HepG2 (cell line): ENCODE measurements around the gene ARGLU1. TPM values are rescaled to one million over a fixed set of nuclear protein-coding genes. Genes with fewer than 3 reads are reported as not detected.

Experiments
- ATAC-seq: fragments of 200-7000 bp; cut with Tn5 transposase; 3 replicates; pipeline ENCODE4 v1.9.1; 2020; ENCODE audit warnings: mild to moderate bottlenecking, moderate library complexity
- BruUV-seq: library from RNA; stranded (reverse); fragments of 400-500 nt; replicated peaks from 2 replicates; lab custom pipeline; 2021; lab: Mats Ljungman, UMichigan
- CTCF ChIA-PET: fragments of 300-600 bp; formaldehyde crosslinking; extraction: SDS; loops from one replicate; lab custom pipeline; 2021; ENCODE audit warnings: low total read pairs, inconsistent platforms, low intra/inter-chr PET ratio; lab: Yijun Ruan, JAX
- POLR2A ChIA-PET: fragments of 350-600 bp; sonication (Branson Sonifier 250); formaldehyde crosslinking; loops from one replicate; lab custom pipeline; 2020; ENCODE audit warnings: antibody characterized with exemption, inconsistent platforms; lab: Yijun Ruan, JAX
- DNase-seq: peaks from one replicate; pipeline ENCODE4 v3.0.0-alpha.2; 2015; ENCODE audit warnings: low spot score
- FAIRE-seq: peaks from 3 replicates; lab custom pipeline; 2011; peaks lifted over from hg19 to GRCh38; lab: Jason Lieb, UNC
- H2AFZ ChIP-seq: one replicate; pipeline ENCODE4 v1.6.1; 2011; ENCODE audit warnings: low read length, inconsistent platforms
- H3K27ac ChIP-seq: fragments of 300-600 bp; 3 replicates; pipeline ENCODE4 v1.8.0; 2011; ENCODE audit warnings: mixed run types, mild to moderate bottlenecking, mixed read lengths, low read length, inconsistent platforms; ENCODE audit not compliant: insufficient read depth; ENCODE audit errors: extremely low read length
- H3K27me3 ChIP-seq, 2 experiments: fragments of 200-600 bp in 1 of 2; 2 replicates in 1 of 2; 3 replicates in 1 of 2; pipeline versions ENCODE4 v1.6.0 to v1.8.0; 2011; ENCODE audit warnings: low read length in 2 of 2, mild to moderate bottlenecking in 2 of 2, moderate library complexity in 2 of 2, inconsistent platforms in 1 of 2; ENCODE audit not compliant: insufficient read depth in 2 of 2, control insufficient read depth in 1 of 2
- H3K36me3 ChIP-seq, 2 experiments: fragments of 200-600 bp in 1 of 2; replicated peaks in 1 of 2; 2 replicates in 1 of 2; 3 replicates in 1 of 2; pipeline versions ENCODE4 v1.5.1 to v1.8.0; 2011; ENCODE audit warnings: low read length in 2 of 2, inconsistent platforms in 1 of 2; ENCODE audit not compliant: insufficient read depth in 2 of 2, control insufficient read depth in 1 of 2
- H3K4me1 ChIP-seq: 2 replicates; pipeline ENCODE4 v1.5.1; 2012; ENCODE audit warnings: low read length, inconsistent platforms; ENCODE audit not compliant: insufficient read depth
- H3K4me2 ChIP-seq: 2 replicates; pipeline ENCODE4 v1.6.0; 2011; ENCODE audit warnings: low read depth, low read length, inconsistent platforms
- H3K4me3 ChIP-seq, 3 experiments: fragments of 200-600 bp in 1 of 3; sonication (generic), shearing (Covaris generic) in 1 of 3; replicated peaks in 1 of 3; 2 replicates each; pipeline ENCODE4 v1.5.1; 2011 to 2016; ENCODE audit warnings: low read length in 3 of 3, inconsistent platforms in 2 of 3, low read depth in 2 of 3, mild to moderate bottlenecking in 2 of 3, control low read depth in 1 of 3, mixed read lengths in 1 of 3; ENCODE audit not compliant: insufficient read depth in 1 of 3
- H3K79me2 ChIP-seq: one replicate; pipeline ENCODE4 v1.6.1; 2011; ENCODE audit warnings: low read length, inconsistent platforms; ENCODE audit not compliant: insufficient read depth
- H3K9ac ChIP-seq: 2 replicates; pipeline ENCODE4 v1.6.0; 2011; ENCODE audit warnings: mild to moderate bottlenecking, low read depth, low read length, inconsistent platforms; ENCODE audit not compliant: insufficient read depth
- H3K9me3 ChIP-seq: 2 replicates; pipeline ENCODE4 v1.5.1; 2012; ENCODE audit warnings: mild to moderate bottlenecking, low read length
- H4K20me1 ChIP-seq: 2 replicates; pipeline ENCODE4 v1.6.0; 2011; ENCODE audit warnings: inconsistent platforms, mild to moderate bottlenecking, low read length, moderate library complexity; ENCODE audit not compliant: insufficient read depth
- CC2D1A ChIP-seq: sonication (generic); formaldehyde crosslinking; IDR thresholded peaks from 2 replicates; pipeline ENCODE4 v1.8.1; 2023; ENCODE audit warnings: mild to moderate bottlenecking, missing genetic modification reagents
- EZH2 ChIP-seq: conservative IDR thresholded peaks from 2 replicates; pipeline ENCODE4 v1.6.1; 2012; ENCODE audit warnings: mild to moderate bottlenecking, low read depth, low read length, moderate library complexity
- MBD4 ChIP-seq: IDR thresholded peaks from 2 replicates; pipeline ENCODE4 v1.6.1; 2012; ENCODE audit warnings: low read length, inconsistent platforms, borderline replicate concordance
- REL ChIP-seq: sonication (generic); formaldehyde crosslinking; conservative IDR thresholded peaks from 2 replicates; pipeline ENCODE4 v1.8.0; 2022; ENCODE audit warnings: mild to moderate bottlenecking, missing genetic modification reagents, moderate library complexity
- SYNCRIP ChIP-seq: fragments of 200-400 bp; formaldehyde crosslinking; IDR thresholded peaks from 2 replicates; pipeline ENCODE4 v1.6.1; 2018; ENCODE audit warnings: mild to moderate bottlenecking, low read depth, low read length; ENCODE audit not compliant: insufficient read depth
- ZNF451 ChIP-seq: sonication (generic); formaldehyde crosslinking; IDR thresholded peaks from 2 replicates; pipeline ENCODE4 v1.5.0; 2020; ENCODE audit warnings: mild to moderate bottlenecking, missing genetic modification reagents
- ZNF709 ChIP-seq: sonication (generic); formaldehyde crosslinking; IDR thresholded peaks from 2 replicates; pipeline ENCODE4 v1.5.0; 2020; ENCODE audit warnings: mild to moderate bottlenecking, missing genetic modification reagents
- ZNF724P ChIP-seq: sonication (generic); formaldehyde crosslinking; IDR thresholded peaks from 2 replicates; pipeline ENCODE4 v1.8.0; 2022; ENCODE audit warnings: missing genetic modification reagents, borderline replicate concordance
- ZNF83 ChIP-seq: sonication (generic); formaldehyde crosslinking; IDR thresholded peaks from 2 replicates; pipeline ENCODE4 v1.4.0; 2020; ENCODE audit warnings: missing genetic modification reagents, mild to moderate bottlenecking, borderline replicate concordance
- WGBS: methylation state at CpG from one replicate; pipeline ENCODE4 v1.1.6; 2017; ENCODE audit warnings: low lambda C conversion rate; 5-methylcytosine and 5-hydroxymethylcytosine counted together
- in situ Hi-C: cut with HindIII; loops from 2 replicates; pipeline ENCODE4 v1.10.0; 2017; ENCODE audit warnings: low pct_unique_long_range_greater_than_20kb; ENCODE audit not compliant: extremely low pct_ligation_motif_present
- intact Hi-C: fragments of 100-400 bp; cut with micrococcal nuclease; formaldehyde crosslinking; loops from one replicate; pipeline ENCODE4 v1.10.0; 2022; ENCODE audit not compliant: unreplicated experiment
- polyA plus RNA-seq, 8 experiments: library from polyadenylated mRNA; depleted of rRNA in 3 of 8; stranded (reverse) in 7 of 8; unstranded in 1 of 8; fragments of >200 nt; fragmentation: Illumina TruSeq in 4 of 8; extraction: Trizol in 4 of 8; gene quantifications; 2 replicates each; pipeline versions ENCODE4 v1.2.1 to v1.2.3, GENCODE V29; 2011 to 2016; ENCODE audit warnings: low read depth in 4 of 8, missing spikeins in 1 of 8, mixed read lengths in 1 of 8; ENCODE audit not compliant: insufficient read depth in 1 of 8
- total RNA-seq, 5 experiments: library from RNA; depleted of rRNA; stranded (reverse); fragments of >200 nt; fragmentation: Illumina TruSeq; extraction: Trizol; gene quantifications; 2 replicates each; pipeline ENCODE4 v1.2.3, GENCODE V29; 2016; ENCODE audit warnings: low read depth in 1 of 5
- TF ChIP-seq, protein P1 (sequence below): sonication (generic); formaldehyde crosslinking; IDR thresholded peaks from 2 replicates; pipeline ENCODE4; 2020; ENCODE audit warnings: missing genetic modification reagents, mild to moderate bottlenecking, borderline replicate concordance
- TF ChIP-seq, protein P2 (sequence below): sonication (generic); formaldehyde crosslinking; IDR thresholded peaks from 2 replicates; pipeline ENCODE4 v1.9.0; 2021; ENCODE audit warnings: missing genetic modification reagents, mild to moderate bottlenecking, borderline replicate concordance
- TF ChIP-seq, protein P3 (sequence below): sonication (generic); formaldehyde crosslinking; IDR thresholded peaks from 2 replicates; pipeline ENCODE4 v1.9.0; 2021; ENCODE audit warnings: mild to moderate bottlenecking, missing genetic modification reagents
- TF ChIP-seq, protein P4 (sequence below): sonication (generic); formaldehyde crosslinking; conservative IDR thresholded peaks from 2 replicates; pipeline ENCODE4 v1.4.0; 2020; ENCODE audit warnings: missing genetic modification reagents

ARGLU1 gene
- total and polyA plus RNA-seq, 2 of the 13 experiments (the other 11 are each of a cell fraction or from before 2014, with no cell fraction given) = 47.1 to 70.6 TPM

DNA sequence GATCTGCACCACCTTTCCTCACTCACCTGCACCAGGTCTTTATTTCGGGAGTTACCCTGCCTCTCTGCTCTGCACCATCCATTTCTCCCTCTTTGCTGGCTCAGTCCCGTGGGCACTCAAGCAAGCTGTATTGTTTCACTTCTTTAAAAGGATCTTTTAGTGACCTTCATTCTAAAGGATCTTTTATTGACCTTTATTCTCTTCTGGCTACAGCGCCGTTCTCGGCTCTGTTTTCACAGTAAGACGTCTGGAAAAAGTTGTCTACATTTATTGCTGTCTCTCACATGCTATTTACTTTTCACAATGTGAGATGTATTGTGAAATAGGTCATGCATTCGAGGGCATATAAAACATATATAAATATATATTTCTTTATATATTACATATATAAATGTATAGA, 35.6 kb upstream of the ARGLU1 start:
- Histone ChIP-seq H3K9me3 (no peaks in the 10 kb centered on the region), H3K27me3 (no peaks in the 10 kb centered on the region), H3K4me1 (peaks cover 7% of the 10 kb centered on the region; the same call in 1 of the 2 replicates), H4K20me1 (no peaks in the 10 kb centered on the region), H3K79me2 (no peaks in the 10 kb centered on the region), H3K36me3 (no peaks in the 10 kb centered on the region), H3K4me3 (no peak overlapping the region), H3K27ac (no peak overlapping the region), H3K9ac (no peak overlapping the region), H3K4me2 (no peak overlapping the region), H2AFZ (no peak overlapping the region)
- ATAC-seq = no peak
- intact Hi-C loops (no loop called here), in situ Hi-C loops (no loop called here)
- FAIRE-seq = no peak
- BruUV-seq = no TSS peak
- no peak for DNase-seq
- CTCF ChIA-PET = no interaction called here
- 16% methylated on average over 7 of the region's 7 CpGs for WGBS
- POLR2A ChIA-PET = no interaction called here
- TF ChIP-seq MBD4 (no peak), ZNF83 (no peak), ZNF709 (no peak), ZNF451 (CRISPR knock-in tag) (no peak), EZH2 (no peak), CC2D1A (CRISPR knock-in tag) (no peak), REL (CRISPR knock-in tag) (no peak), ZNF724P (no peak), SYNCRIP (no peak)
- TF ChIP-seq, protein P1, sequence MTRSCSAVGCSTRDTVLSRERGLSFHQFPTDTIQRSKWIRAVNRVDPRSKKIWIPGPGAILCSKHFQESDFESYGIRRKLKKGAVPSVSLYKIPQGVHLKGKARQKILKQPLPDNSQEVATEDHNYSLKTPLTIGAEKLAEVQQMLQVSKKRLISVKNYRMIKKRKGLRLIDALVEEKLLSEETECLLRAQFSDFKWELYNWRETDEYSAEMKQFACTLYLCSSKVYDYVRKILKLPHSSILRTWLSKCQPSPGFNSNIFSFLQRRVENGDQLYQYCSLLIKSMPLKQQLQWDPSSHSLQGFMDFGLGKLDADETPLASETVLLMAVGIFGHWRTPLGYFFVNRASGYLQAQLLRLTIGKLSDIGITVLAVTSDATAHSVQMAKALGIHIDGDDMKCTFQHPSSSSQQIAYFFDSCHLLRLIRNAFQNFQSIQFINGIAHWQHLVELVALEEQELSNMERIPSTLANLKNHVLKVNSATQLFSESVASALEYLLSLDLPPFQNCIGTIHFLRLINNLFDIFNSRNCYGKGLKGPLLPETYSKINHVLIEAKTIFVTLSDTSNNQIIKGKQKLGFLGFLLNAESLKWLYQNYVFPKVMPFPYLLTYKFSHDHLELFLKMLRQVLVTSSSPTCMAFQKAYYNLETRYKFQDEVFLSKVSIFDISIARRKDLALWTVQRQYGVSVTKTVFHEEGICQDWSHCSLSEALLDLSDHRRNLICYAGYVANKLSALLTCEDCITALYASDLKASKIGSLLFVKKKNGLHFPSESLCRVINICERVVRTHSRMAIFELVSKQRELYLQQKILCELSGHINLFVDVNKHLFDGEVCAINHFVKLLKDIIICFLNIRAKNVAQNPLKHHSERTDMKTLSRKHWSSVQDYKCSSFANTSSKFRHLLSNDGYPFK (CRISPR knock-in tag) = no peak
- TF ChIP-seq, protein P2, sequence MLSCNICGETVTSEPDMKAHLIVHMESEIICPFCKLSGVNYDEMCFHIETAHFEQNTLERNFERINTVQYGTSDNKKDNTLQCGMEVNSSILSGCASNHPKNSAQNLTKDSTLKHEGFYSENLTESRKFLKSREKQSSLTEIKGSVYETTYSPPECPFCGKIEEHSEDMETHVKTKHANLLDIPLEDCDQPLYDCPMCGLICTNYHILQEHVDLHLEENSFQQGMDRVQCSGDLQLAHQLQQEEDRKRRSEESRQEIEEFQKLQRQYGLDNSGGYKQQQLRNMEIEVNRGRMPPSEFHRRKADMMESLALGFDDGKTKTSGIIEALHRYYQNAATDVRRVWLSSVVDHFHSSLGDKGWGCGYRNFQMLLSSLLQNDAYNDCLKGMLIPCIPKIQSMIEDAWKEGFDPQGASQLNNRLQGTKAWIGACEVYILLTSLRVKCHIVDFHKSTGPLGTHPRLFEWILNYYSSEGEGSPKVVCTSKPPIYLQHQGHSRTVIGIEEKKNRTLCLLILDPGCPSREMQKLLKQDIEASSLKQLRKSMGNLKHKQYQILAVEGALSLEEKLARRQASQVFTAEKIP (CRISPR knock-in tag) = no peak
- TF ChIP-seq, protein P3, sequence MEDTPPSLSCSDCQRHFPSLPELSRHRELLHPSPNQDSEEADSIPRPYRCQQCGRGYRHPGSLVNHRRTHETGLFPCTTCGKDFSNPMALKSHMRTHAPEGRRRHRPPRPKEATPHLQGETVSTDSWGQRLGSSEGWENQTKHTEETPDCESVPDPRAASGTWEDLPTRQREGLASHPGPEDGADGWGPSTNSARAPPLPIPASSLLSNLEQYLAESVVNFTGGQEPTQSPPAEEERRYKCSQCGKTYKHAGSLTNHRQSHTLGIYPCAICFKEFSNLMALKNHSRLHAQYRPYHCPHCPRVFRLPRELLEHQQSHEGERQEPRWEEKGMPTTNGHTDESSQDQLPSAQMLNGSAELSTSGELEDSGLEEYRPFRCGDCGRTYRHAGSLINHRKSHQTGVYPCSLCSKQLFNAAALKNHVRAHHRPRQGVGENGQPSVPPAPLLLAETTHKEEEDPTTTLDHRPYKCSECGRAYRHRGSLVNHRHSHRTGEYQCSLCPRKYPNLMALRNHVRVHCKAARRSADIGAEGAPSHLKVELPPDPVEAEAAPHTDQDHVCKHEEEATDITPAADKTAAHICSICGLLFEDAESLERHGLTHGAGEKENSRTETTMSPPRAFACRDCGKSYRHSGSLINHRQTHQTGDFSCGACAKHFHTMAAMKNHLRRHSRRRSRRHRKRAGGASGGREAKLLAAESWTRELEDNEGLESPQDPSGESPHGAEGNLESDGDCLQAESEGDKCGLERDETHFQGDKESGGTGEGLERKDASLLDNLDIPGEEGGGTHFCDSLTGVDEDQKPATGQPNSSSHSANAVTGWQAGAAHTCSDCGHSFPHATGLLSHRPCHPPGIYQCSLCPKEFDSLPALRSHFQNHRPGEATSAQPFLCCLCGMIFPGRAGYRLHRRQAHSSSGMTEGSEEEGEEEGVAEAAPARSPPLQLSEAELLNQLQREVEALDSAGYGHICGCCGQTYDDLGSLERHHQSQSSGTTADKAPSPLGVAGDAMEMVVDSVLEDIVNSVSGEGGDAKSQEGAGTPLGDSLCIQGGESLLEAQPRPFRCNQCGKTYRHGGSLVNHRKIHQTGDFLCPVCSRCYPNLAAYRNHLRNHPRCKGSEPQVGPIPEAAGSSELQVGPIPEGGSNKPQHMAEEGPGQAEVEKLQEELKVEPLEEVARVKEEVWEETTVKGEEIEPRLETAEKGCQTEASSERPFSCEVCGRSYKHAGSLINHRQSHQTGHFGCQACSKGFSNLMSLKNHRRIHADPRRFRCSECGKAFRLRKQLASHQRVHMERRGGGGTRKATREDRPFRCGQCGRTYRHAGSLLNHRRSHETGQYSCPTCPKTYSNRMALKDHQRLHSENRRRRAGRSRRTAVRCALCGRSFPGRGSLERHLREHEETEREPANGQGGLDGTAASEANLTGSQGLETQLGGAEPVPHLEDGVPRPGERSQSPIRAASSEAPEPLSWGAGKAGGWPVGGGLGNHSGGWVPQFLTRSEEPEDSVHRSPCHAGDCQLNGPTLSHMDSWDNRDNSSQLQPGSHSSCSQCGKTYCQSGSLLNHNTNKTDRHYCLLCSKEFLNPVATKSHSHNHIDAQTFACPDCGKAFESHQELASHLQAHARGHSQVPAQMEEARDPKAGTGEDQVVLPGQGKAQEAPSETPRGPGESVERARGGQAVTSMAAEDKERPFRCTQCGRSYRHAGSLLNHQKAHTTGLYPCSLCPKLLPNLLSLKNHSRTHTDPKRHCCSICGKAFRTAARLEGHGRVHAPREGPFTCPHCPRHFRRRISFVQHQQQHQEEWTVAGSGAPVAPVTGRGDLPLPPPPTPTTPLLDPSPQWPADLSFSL (CRISPR knock-in tag) = no peak
- TF ChIP-seq, protein P4, sequence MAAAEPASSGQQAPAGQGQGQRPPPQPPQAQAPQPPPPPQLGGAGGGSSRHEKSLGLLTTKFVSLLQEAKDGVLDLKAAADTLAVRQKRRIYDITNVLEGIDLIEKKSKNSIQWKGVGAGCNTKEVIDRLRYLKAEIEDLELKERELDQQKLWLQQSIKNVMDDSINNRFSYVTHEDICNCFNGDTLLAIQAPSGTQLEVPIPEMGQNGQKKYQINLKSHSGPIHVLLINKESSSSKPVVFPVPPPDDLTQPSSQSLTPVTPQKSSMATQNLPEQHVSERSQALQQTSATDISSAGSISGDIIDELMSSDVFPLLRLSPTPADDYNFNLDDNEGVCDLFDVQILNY (CRISPR knock-in tag) = no peak
